22Rv1 (cell line): Measurements from ENCODE around the gene MARCHF3.

Experiments
- H3K27ac ChIP-seq: fragments of 450-650 bp; 2 replicates; pipeline ENCODE4 v1.5.1; 2017
- CTCF ChIP-seq: fragments of 450-650 bp; IDR thresholded peaks from 2 replicates; pipeline ENCODE4 v1.5.1; 2017; ENCODE audit warnings: mild to moderate bottlenecking
- ZFX ChIP-seq: fragments of 450-650 bp; IDR thresholded peaks from 2 replicates; pipeline ENCODE4 v1.6.1; 2017; ENCODE audit warnings: antibody characterized with exemption, borderline replicate concordance

MARCHF3 gene

DNA sequence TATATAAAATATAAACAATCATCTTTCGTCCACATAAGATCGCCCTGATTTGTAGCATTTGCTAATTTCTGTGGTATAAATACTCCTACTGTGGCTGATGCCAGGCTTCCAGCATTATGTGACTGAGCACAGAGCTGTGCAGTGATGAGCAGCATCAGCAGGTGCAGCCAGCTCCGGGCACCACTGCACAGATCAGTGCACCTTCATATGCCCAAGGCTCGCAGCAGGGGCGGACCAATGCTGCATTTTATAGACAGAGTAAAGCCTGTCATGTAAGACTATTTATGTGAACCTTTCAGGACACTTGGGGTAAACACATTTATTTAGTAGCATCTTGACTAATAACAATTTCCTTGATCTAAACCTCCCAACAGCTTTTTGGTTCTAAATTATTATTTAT, 200.3 kb downstream of the MARCHF3 start:
- TF ChIP-seq CTCF = no peak
- no peak for TF ChIP-seq ZFX
- no peak overlapping the region for H3K27ac ChIP-seq

DNA sequence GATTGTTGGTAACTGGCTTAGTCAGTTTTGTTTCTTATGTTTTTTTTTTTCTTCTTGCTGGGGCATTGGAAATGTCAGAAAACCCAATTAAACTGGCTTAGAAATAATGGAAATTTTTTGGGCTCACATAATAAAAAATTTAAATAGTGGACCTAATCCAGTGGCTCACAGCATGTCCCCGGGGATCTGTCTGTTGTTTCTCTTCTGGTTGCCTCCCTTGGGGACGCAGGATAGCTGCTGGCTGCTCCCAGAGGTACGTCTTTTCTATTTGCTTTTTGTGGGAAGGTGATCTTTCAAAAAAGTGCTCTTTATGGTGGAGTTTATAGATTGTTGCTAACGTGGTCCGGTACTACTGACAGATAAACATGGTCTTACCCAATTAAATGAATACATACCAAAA, 201.3 kb downstream of the MARCHF3 start:
- H3K27ac ChIP-seq = no peak overlapping the region
- TF ChIP-seq CTCF (no peak), ZFX (no peak)

- TF ChIP-seq CTCF = no peak
- TF ChIP-seq ZFX = no peak
- no peak overlapping the region for H3K27ac ChIP-seq
Observed at GRCh38 chr5:126826619-126827215, 203.6 kb downstream of the MARCHF3 start.

DNA sequence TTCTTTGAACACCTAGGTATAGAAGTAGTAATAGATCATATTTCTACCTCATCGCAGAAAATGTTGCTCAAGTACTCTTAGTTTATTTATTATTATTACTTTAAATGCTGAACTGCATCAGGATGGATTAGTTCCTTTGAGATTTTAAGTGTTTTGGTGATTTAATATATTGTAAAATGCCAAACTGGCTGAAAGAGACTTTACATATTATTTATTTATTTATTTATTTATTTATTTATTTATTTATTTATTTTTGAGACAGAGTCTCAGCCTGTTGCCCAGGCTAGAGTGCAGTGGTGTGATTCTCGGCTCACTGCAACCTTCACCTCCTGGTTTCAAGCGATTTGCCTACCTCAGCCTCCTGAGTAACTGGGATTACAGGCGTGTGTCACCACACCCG, 211.1 kb downstream of the MARCHF3 start:
- no peak for TF ChIP-seq CTCF
- no peak for TF ChIP-seq ZFX
- no peak overlapping the region for H3K27ac ChIP-seq

DNA sequence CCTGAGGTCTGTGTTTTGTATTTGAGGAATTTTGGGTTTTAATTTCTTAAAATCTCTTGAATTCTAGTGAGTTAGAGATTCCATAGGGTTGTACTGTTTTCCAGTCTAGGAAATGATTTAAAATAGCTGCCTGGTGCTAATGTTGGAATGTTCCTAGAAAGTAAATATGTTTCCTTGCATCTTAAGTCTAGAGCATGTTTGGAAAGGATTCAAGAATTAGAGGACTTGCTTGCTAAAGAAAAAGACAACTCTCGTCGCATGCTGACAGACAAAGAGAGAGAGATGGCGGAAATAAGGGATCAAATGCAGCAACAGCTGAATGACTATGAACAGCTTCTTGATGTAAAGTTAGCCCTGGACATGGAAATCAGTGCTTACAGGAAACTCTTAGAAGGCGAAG, 211.6 kb downstream of the MARCHF3 start:
- TF ChIP-seq CTCF (no peak), ZFX (no peak)
- H3K27ac ChIP-seq = no peak overlapping the region
